ENCODE measurements around the gene CDH12. TPM values are rescaled to one million over a fixed set of nuclear protein-coding genes. Genes with fewer than 3 reads are reported as not detected.

CDH12 gene
- total RNA-seq, 4 donors from 2014 or later, result 0.12 TPM; not detected in 3

- 75 to 100% methylated on average over 1 to 6 of the region's 8 CpGs for WGBS, 2 donors (ENCODE audit: low coverage in 1 of 2)
- TF ChIP-seq POLR2A (IDR thresholded peaks at IDR 0.05), result no peak
- no peak for TF ChIP-seq EP300 (IDR thresholded peaks at IDR 0.05)
- TF ChIP-seq, protein P1, sequence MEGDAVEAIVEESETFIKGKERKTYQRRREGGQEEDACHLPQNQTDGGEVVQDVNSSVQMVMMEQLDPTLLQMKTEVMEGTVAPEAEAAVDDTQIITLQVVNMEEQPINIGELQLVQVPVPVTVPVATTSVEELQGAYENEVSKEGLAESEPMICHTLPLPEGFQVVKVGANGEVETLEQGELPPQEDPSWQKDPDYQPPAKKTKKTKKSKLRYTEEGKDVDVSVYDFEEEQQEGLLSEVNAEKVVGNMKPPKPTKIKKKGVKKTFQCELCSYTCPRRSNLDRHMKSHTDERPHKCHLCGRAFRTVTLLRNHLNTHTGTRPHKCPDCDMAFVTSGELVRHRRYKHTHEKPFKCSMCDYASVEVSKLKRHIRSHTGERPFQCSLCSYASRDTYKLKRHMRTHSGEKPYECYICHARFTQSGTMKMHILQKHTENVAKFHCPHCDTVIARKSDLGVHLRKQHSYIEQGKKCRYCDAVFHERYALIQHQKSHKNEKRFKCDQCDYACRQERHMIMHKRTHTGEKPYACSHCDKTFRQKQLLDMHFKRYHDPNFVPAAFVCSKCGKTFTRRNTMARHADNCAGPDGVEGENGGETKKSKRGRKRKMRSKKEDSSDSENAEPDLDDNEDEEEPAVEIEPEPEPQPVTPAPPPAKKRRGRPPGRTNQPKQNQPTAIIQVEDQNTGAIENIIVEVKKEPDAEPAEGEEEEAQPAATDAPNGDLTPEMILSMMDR (IDR thresholded peaks at IDR 0.05), result no peak
- no peak for TF ChIP-seq POLR2AphosphoS5 (IDR thresholded peaks at IDR 0.05)
These were observed 480.8 kb downstream of the CDH12 start for GRCh38 chr5:22372376-22372775.

DNA sequence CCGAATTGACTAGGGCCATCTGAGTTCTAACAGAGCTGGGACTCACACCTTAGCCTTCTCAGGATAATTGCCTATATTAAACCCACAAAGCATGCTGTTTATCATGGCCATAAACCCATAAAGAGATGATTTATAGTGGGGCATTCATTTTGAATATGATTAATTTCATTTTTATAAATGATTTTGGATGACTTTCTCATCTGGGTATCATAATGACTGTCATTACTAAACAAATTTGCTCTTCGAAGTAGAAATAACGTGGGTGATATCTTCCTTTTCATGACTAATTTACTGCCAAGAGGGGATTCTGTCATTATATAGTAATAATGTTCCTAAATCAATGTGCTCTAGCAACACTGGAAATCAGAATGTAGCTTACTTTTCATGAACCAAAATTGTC lies 498.2 kb downstream of the CDH12 start:
- TF ChIP-seq EP300 (IDR thresholded peaks at IDR 0.05) (no peak), POLR2AphosphoS5 (IDR thresholded peaks at IDR 0.05) (no peak), POLR2A (IDR thresholded peaks at IDR 0.05) (no peak)
- TF ChIP-seq, protein P1 (IDR thresholded peaks at IDR 0.05), result no peak
- H3K4me1 ChIP-seq, result no peaks in the 10 kb centered on the region
- no peaks in the 10 kb centered on the region for H3K9me3 ChIP-seq
- no peaks in the 10 kb centered on the region for H3K36me3 ChIP-seq
- H3K27ac ChIP-seq, result no peak overlapping the region
- no peak for ATAC-seq
- H3K4me3 ChIP-seq, result no peak overlapping the region
- no peaks in the 10 kb centered on the region for H3K27me3 ChIP-seq
- WGBS, 2 donors (ENCODE audit: low coverage in 1 of 2), result 18 to 33% methylated on average over 3 of the region's 3 CpGs

More at GRCh38 chr5:22372376-22372775, 480.8 kb downstream of the CDH12 start:
- no peak overlapping the region for H3K4me3 ChIP-seq
- no peaks in the 10 kb centered on the region for H3K36me3 ChIP-seq
- no peak overlapping the region for H3K27ac ChIP-seq
- H3K27me3 ChIP-seq, result no peaks in the 10 kb centered on the region
- ATAC-seq, result no peak
- no peaks in the 10 kb centered on the region for H3K9me3 ChIP-seq
- no peaks in the 10 kb centered on the region for H3K4me1 ChIP-seq

- 77 to 96% methylated on average over 4 of the region's 4 CpGs for WGBS, 2 donors (ENCODE audit: low coverage in 1 of 2)
These were observed 500.7 kb downstream of the CDH12 start for GRCh38 chr5:22352493-22352892.

GRCh38 chr5:22351178-22351577 lies 502.0 kb downstream of the CDH12 start:
- Histone ChIP-seq H3K27ac (no peak overlapping the region), H3K9me3 (no peaks in the 10 kb centered on the region), H3K4me1 (no peaks in the 10 kb centered on the region), H3K4me3 (no peak overlapping the region), H3K36me3 (no peaks in the 10 kb centered on the region), H3K27me3 (no peaks in the 10 kb centered on the region)
- 74 to 90% methylated on average over 2 of the region's 2 CpGs for WGBS, 2 donors (ENCODE audit: low coverage in 1 of 2)
- TF ChIP-seq, protein P1 (IDR thresholded peaks at IDR 0.05), result no peak
- TF ChIP-seq POLR2AphosphoS5 (IDR thresholded peaks at IDR 0.05) (no peak), EP300 (IDR thresholded peaks at IDR 0.05) (no peak), POLR2A (IDR thresholded peaks at IDR 0.05) (no peak)
- no peak for ATAC-seq

More at GRCh38 chr5:22352493-22352892, 500.7 kb downstream of the CDH12 start:
- TF ChIP-seq EP300 (IDR thresholded peaks at IDR 0.05) (no peak), POLR2A (IDR thresholded peaks at IDR 0.05) (no peak), POLR2AphosphoS5 (IDR thresholded peaks at IDR 0.05) (no peak)
- TF ChIP-seq, protein P1 (IDR thresholded peaks at IDR 0.05), result no peak
- Histone ChIP-seq H3K27me3 (no peaks in the 10 kb centered on the region), H3K4me3 (no peak overlapping the region), H3K9me3 (no peaks in the 10 kb centered on the region), H3K4me1 (no peaks in the 10 kb centered on the region), H3K36me3 (no peaks in the 10 kb centered on the region), H3K27ac (no peak overlapping the region)
- ATAC-seq, result no peak

DNA sequence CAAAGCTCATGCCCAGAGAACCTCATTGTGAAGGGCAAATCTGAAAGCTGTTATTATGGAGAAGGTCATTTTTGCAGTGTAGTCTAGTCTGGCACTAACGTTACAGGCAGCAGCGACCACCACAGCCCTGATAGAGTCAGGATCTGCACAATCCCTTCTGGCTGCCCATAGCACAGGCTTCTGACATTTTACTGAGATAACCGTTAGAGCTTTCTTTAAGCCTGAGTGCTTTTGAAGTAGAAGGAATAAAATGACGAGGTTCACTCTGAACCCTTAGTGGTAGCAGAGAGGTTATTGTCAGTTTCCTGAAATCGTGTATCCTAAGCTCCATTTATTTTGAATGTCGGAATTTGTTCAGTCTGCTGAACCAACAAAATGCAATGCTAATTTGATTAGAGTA lies 505.1 kb downstream of the CDH12 start:
- TF ChIP-seq POLR2AphosphoS5 (IDR thresholded peaks at IDR 0.05) (no peak), EP300 (IDR thresholded peaks at IDR 0.05) (no peak), POLR2A (IDR thresholded peaks at IDR 0.05) (no peak)
- TF ChIP-seq, protein P1 (IDR thresholded peaks at IDR 0.05), result no peak
- no peaks in the 10 kb centered on the region for H3K27me3 ChIP-seq
- 62 to 79% methylated on average over 4 to 6 of the region's 6 CpGs for WGBS, 2 donors (ENCODE audit: low coverage in 1 of 2)
- H3K4me1 ChIP-seq, result no peaks in the 10 kb centered on the region
- H3K9me3 ChIP-seq, result no peaks in the 10 kb centered on the region
- H3K4me3 ChIP-seq, result no peak overlapping the region
- no peaks in the 10 kb centered on the region for H3K36me3 ChIP-seq
- H3K27ac ChIP-seq, result no peak overlapping the region
- no peak for ATAC-seq

Measured in gastroesophageal sphincter (tissue), 4 donors.